Activated naive CD4-positive, alpha-beta T cell treated with anti-CD3 and anti-CD28 coated beads, Interleukin-2, amount 10 ng/mL, durations not matched to agents 7 days and 5 days (primary cell): ENCODE results near the gene RP2.
A peak's percentile ranks its signal among the peaks of the same experiment; 100 is the strongest.

Source experiments
- CTCF ChIA-PET: fragments of 350-600 bp; sonication (Branson Sonifier 250); formaldehyde crosslinking; loops from one replicate; lab custom pipeline; 2021; ENCODE audit warnings: antibody characterized with exemption; lab: Charles Lee
- DNase-seq: peaks from one replicate; pipeline ENCODE4 v3.0.0-alpha.2; 2020
- H3K27ac Mint-ChIP-seq: one replicate; pipeline ENCODE4 v1.8.0; 2021; ENCODE audit warnings: mild to moderate bottlenecking, moderate library complexity, mixed read lengths
- H3K27me3 Mint-ChIP-seq: one replicate; pipeline ENCODE4 v1.8.0; 2021; ENCODE audit warnings: mild to moderate bottlenecking, mixed read lengths
- H3K36me3 Mint-ChIP-seq: one replicate; pipeline ENCODE4 v1.8.0; 2021; ENCODE audit warnings: mixed read lengths
- H3K4me1 Mint-ChIP-seq: one replicate; pipeline ENCODE4 v1.8.0; 2021; ENCODE audit warnings: mixed read lengths
- H3K4me3 Mint-ChIP-seq: one replicate; pipeline ENCODE4 v1.8.0; 2021; ENCODE audit warnings: mild to moderate bottlenecking, moderate library complexity, mixed read lengths
- H3K9me3 Mint-ChIP-seq: one replicate; pipeline ENCODE4 v1.8.0; 2021; ENCODE audit warnings: mixed read lengths

Gene RP2

GRCh38 chrX:46865281-46865680 is 28.4 kb downstream of the RP2 start:
- DNase-seq, result no peak
- Mint-ChIP-seq H3K4me3 (no peak overlapping the region), H3K9me3 (no peaks in the 10 kb centered on the region), H3K27ac (no peak overlapping the region), H3K36me3 (peaks cover 27% of the 10 kb centered on the region), H3K4me1 (no peaks in the 10 kb centered on the region), H3K27me3 (no peaks in the 10 kb centered on the region)
- CTCF ChIA-PET, result no interaction called here

GRCh38 chrX:46866726-46867125 is 29.9 kb downstream of the RP2 start:
- no peaks in the 10 kb centered on the region for H3K4me1 Mint-ChIP-seq
- CTCF ChIA-PET, result no interaction called here

GRCh38 chrX:46873746-46874145 is 36.9 kb downstream of the RP2 start:
- H3K27ac Mint-ChIP-seq, result no peak overlapping the region
- H3K9me3 Mint-ChIP-seq, result no peaks in the 10 kb centered on the region
- DNase-seq, result no peak
- CTCF ChIA-PET, result no interaction called here
- peaks cover 6% of the 10 kb centered on the region for H3K36me3 Mint-ChIP-seq
- no peaks in the 10 kb centered on the region for H3K27me3 Mint-ChIP-seq
- no peak overlapping the region for H3K4me3 Mint-ChIP-seq
- peaks cover 8% of the 10 kb centered on the region for H3K4me1 Mint-ChIP-seq

More at GRCh38 chrX:46866726-46867125, 29.9 kb downstream of the RP2 start:
- no peak overlapping the region for H3K4me3 Mint-ChIP-seq
- H3K36me3 Mint-ChIP-seq, result peaks cover 25% of the 10 kb centered on the region
- H3K27me3 Mint-ChIP-seq, result no peaks in the 10 kb centered on the region
- no peak for DNase-seq
- no peak overlapping the region for H3K27ac Mint-ChIP-seq
- no peaks in the 10 kb centered on the region for H3K9me3 Mint-ChIP-seq

- H3K4me1 Mint-ChIP-seq, result peaks cover 8% of the 10 kb centered on the region
- H3K27ac Mint-ChIP-seq, result no peak overlapping the region
- H3K4me3 Mint-ChIP-seq, result no peak overlapping the region
- H3K36me3 Mint-ChIP-seq, result peaks cover 4% of the 10 kb centered on the region
- DNase-seq, result no peak
- CTCF ChIA-PET, result no interaction called here
- H3K9me3 Mint-ChIP-seq, result no peaks in the 10 kb centered on the region
- no peaks in the 10 kb centered on the region for H3K27me3 Mint-ChIP-seq
Observed at GRCh38 chrX:46876901-46877300, 40.1 kb downstream of the RP2 start.

- no peak overlapping the region for H3K4me3 Mint-ChIP-seq
- peaks cover 4% of the 10 kb centered on the region for H3K36me3 Mint-ChIP-seq
- no peak for DNase-seq
- CTCF ChIA-PET, result no interaction called here
- no peaks in the 10 kb centered on the region for H3K4me1 Mint-ChIP-seq
- H3K9me3 Mint-ChIP-seq, result no peaks in the 10 kb centered on the region
- no peak overlapping the region for H3K27ac Mint-ChIP-seq
- H3K27me3 Mint-ChIP-seq, result no peaks in the 10 kb centered on the region
Observed at GRCh38 chrX:46882266-46882665, 45.4 kb downstream of the RP2 start.

- H3K27me3 Mint-ChIP-seq, result no peaks in the 10 kb centered on the region
- H3K4me3 Mint-ChIP-seq, result no peak overlapping the region
- no peak overlapping the region for H3K27ac Mint-ChIP-seq
- CTCF ChIA-PET, result no interaction called here
- DNase-seq, result no peak
- no peaks in the 10 kb centered on the region for H3K9me3 Mint-ChIP-seq
- H3K36me3 Mint-ChIP-seq, result peaks cover 4% of the 10 kb centered on the region
- no peaks in the 10 kb centered on the region for H3K4me1 Mint-ChIP-seq
Observed at GRCh38 chrX:46884799-46885198, 48.0 kb downstream of the RP2 start.

- no peaks in the 10 kb centered on the region for H3K36me3 Mint-ChIP-seq
- no peak overlapping the region for H3K27ac Mint-ChIP-seq
- no peaks in the 10 kb centered on the region for H3K9me3 Mint-ChIP-seq
- H3K4me1 Mint-ChIP-seq, result no peaks in the 10 kb centered on the region
- CTCF ChIA-PET, result interaction anchor here (0.7 kb wide), 1 partner anchor 133 kb away, joined by 3 read pairs; no protein-coding TSS in a partner anchor
- no peak for DNase-seq
- H3K4me3 Mint-ChIP-seq, result no peak overlapping the region
- H3K27me3 Mint-ChIP-seq, result peaks cover 14% of the 10 kb centered on the region
Observed at GRCh38 chrX:46898207-46898606, 61.4 kb downstream of the RP2 start.

GRCh38 chrX:46903458-46904242 is 66.8 kb downstream of the RP2 start:
- Mint-ChIP-seq H3K36me3 (no peaks in the 10 kb centered on the region), H3K27me3 (peaks cover 18% of the 10 kb centered on the region), H3K9me3 (no peaks in the 10 kb centered on the region), H3K4me1 (no peaks in the 10 kb centered on the region), H3K4me3 (no peak overlapping the region), H3K27ac (no peak overlapping the region)
- CTCF ChIA-PET, result interaction anchor here (0.6 to 2.3 kb wide), 6 partner anchors 53 to 190 kb away, joined by 3 to 12 read pairs (median 4); no protein-coding TSS in a partner anchor
- peak; percentile 62 for DNase-seq

GRCh38 chrX:46904626-46905025 is 67.8 kb downstream of the RP2 start:
- Mint-ChIP-seq H3K4me3 (no peak overlapping the region), H3K4me1 (no peaks in the 10 kb centered on the region), H3K9me3 (no peaks in the 10 kb centered on the region), H3K27ac (no peak overlapping the region), H3K36me3 (no peaks in the 10 kb centered on the region), H3K27me3 (peaks cover 18% of the 10 kb centered on the region)
- CTCF ChIA-PET, result interaction anchor here (0.7 to 2.3 kb wide), 3 partner anchors 73 to 189 kb away, joined by 3 to 12 read pairs (median 10); no protein-coding TSS in a partner anchor
- DNase-seq, result no peak

GRCh38 chrX:46910415-46910814 is 73.6 kb downstream of the RP2 start:
- Mint-ChIP-seq H3K36me3 (no peaks in the 10 kb centered on the region), H3K27me3 (peaks cover 51% of the 10 kb centered on the region), H3K4me1 (peaks cover 6% of the 10 kb centered on the region), H3K4me3 (no peak overlapping the region), H3K9me3 (no peaks in the 10 kb centered on the region), H3K27ac (no peak overlapping the region)
- no peak for DNase-seq
- CTCF ChIA-PET, result no interaction called here

- DNase-seq, result peak; percentile 50
Observed at GRCh38 chrX:46912098-46912602, 75.3 kb downstream of the RP2 start, which contains the start of gene JADE3. TSS of gene JADE3 (plus strand) at chrX:46912421. CDS start at chrX:46984895, 72,474 bp downstream.

GRCh38 chrX:46912603-46913491 is 76.0 kb downstream of the RP2 start:
- H3K36me3 Mint-ChIP-seq, result no peaks in the 10 kb centered on the region
- no peaks in the 10 kb centered on the region for H3K9me3 Mint-ChIP-seq
- H3K4me3 Mint-ChIP-seq, result peak overlapping the region; percentile 64
- peaks cover 6% of the 10 kb centered on the region for H3K4me1 Mint-ChIP-seq
- no peak overlapping the region for H3K27ac Mint-ChIP-seq
- H3K27me3 Mint-ChIP-seq, result peaks cover 58% of the 10 kb centered on the region
- CTCF ChIA-PET, result no interaction called here
- peak; percentile 41 for DNase-seq

More at GRCh38 chrX:46912098-46912602, 75.3 kb downstream of the RP2 start, which contains the start of gene JADE3:
- Mint-ChIP-seq H3K36me3 (no peaks in the 10 kb centered on the region), H3K27ac (no peak within 1 kb of the TSS), H3K27me3 (peaks cover 58% of the 10 kb centered on the region), H3K9me3 (no peaks in the 10 kb centered on the region), H3K4me3 (peak within 1 kb of the TSS; percentile 68), H3K4me1 (peaks cover 6% of the 10 kb centered on the region)
- CTCF ChIA-PET, result interaction anchor here (0.7 to 1.1 kb wide), 2 partner anchors 75 to 333 kb away, joined by 3 to 4 read pairs; partner anchors contain the start of gene RP2

- H3K4me1 Mint-ChIP-seq, result peaks cover 6% of the 10 kb centered on the region
- no peak overlapping the region for H3K27ac Mint-ChIP-seq
- CTCF ChIA-PET, result no interaction called here
- H3K9me3 Mint-ChIP-seq, result no peaks in the 10 kb centered on the region
- peak overlapping the region; percentile 64 for H3K4me3 Mint-ChIP-seq
- DNase-seq, result no peak
- peaks cover 57% of the 10 kb centered on the region for H3K27me3 Mint-ChIP-seq
- H3K36me3 Mint-ChIP-seq, result no peaks in the 10 kb centered on the region
Observed at GRCh38 chrX:46913667-46914066, 76.8 kb downstream of the RP2 start.

GRCh38 chrX:46916273-46916672 is 79.4 kb downstream of the RP2 start:
- Mint-ChIP-seq H3K9me3 (peaks cover 4% of the 10 kb centered on the region), H3K27ac (no peak overlapping the region), H3K27me3 (peaks cover 48% of the 10 kb centered on the region), H3K4me1 (peaks cover 6% of the 10 kb centered on the region), H3K4me3 (no peak overlapping the region), H3K36me3 (no peaks in the 10 kb centered on the region)
- CTCF ChIA-PET, result no interaction called here
- DNase-seq, result no peak
